Smooth muscle cell (in vitro differentiated cells): ENCODE results near the gene COA7. TPM values are rescaled to one million over a fixed set of nuclear protein-coding genes. Genes with fewer than 3 reads are reported as not detected.

Experiments used
- DNase-seq: peaks from one replicate; lab custom pipeline; 2025; ENCODE audit not compliant: unreplicated experiment; lab: John Stamatoyannopoulos, UW
- H2AFZ ChIP-seq: fragments of 200-600 bp; sonication (generic); 2 replicates; pipeline ENCODE4 v1.6.0; 2016; ENCODE audit warnings: antibody characterized with exemption, low read depth, mild to moderate bottlenecking
- H3F3A ChIP-seq: fragments of 200-600 bp; sonication (generic); 2 replicates; pipeline ENCODE4 v1.6.0; 2017; ENCODE audit warnings: antibody characterized with exemption, low read depth
- H3K27ac ChIP-seq: fragments of 200-600 bp; sonication (generic); 2 replicates; pipeline ENCODE4 v1.5.1; 2016; ENCODE audit warnings: low read depth, mild to moderate bottlenecking
- H3K27me3 ChIP-seq: fragments of 200-600 bp; sonication (generic); 2 replicates; pipeline ENCODE4 v1.6.1; 2016; ENCODE audit warnings: low read depth, mild to moderate bottlenecking
- H3K36me3 ChIP-seq: fragments of 200-600 bp; sonication (generic); 2 replicates; pipeline ENCODE4 v1.5.1; 2016; ENCODE audit warnings: low read depth
- H3K4me1 ChIP-seq: fragments of 200-600 bp; sonication (generic); 2 replicates; pipeline ENCODE4 v1.5.1; 2016; ENCODE audit warnings: low read depth
- H3K4me2 ChIP-seq: fragments of 200-600 bp; sonication (generic); 2 replicates; pipeline ENCODE4 v1.6.0; 2016; ENCODE audit warnings: mild to moderate bottlenecking
- H3K4me3 ChIP-seq: fragments of 200-600 bp; sonication (generic); 2 replicates; pipeline ENCODE4 v1.5.1; 2016; ENCODE audit warnings: mild to moderate bottlenecking
- H3K79me2 ChIP-seq: fragments of 200-600 bp; sonication (generic); 2 replicates; pipeline ENCODE4 v1.6.0; 2016; ENCODE audit warnings: low read depth, mild to moderate bottlenecking
- H3K9ac ChIP-seq: fragments of 200-600 bp; sonication (generic); 2 replicates; pipeline ENCODE4 v1.6.0; 2016; ENCODE audit warnings: low read depth
- H3K9me3 ChIP-seq: fragments of 200-600 bp; sonication (generic); replicated peaks from 2 replicates; pipeline ENCODE4 v1.5.1; 2016; ENCODE audit warnings: low read depth
- H4K20me1 ChIP-seq: fragments of 200-600 bp; sonication (generic); 2 replicates; pipeline ENCODE4 v1.6.0; 2016; ENCODE audit warnings: low read depth
- WGBS: methylation state at CpG from one replicate; pipeline ENCODE4 v1.1.7; 2016; ENCODE audit warnings: low lambda C conversion rate; 5-methylcytosine and 5-hydroxymethylcytosine counted together
- polyA plus RNA-seq: library from polyadenylated mRNA; unstranded; fragments of >200 nt; fragmentation: Nextera tagmentation; extraction: Ambion mirVana; gene quantifications from 2 replicates; pipeline ENCODE4 v1.2.1, GENCODE V29; 2016
- total RNA-seq: library from RNA; depleted of rRNA; stranded (reverse); fragments of >200 nt; gene quantifications from 2 replicates; pipeline ENCODE4 v1.2.3, GENCODE V29; 2014
- TF ChIP-seq, protein P1 (sequence below): fragments of 200-600 bp; sonication (generic); IDR thresholded peaks from 2 replicates; pipeline ENCODE4 v1.5.1; 2017; ENCODE audit warnings: borderline replicate concordance, mild to moderate bottlenecking, antibody characterized with exemption; ENCODE audit not compliant: insufficient read depth, poor library complexity, severe bottlenecking

The COA7 gene
- total and polyA plus RNA-seq, 2 experiments from 2014 or later = 4.4 to 7.3 TPM

DNA sequence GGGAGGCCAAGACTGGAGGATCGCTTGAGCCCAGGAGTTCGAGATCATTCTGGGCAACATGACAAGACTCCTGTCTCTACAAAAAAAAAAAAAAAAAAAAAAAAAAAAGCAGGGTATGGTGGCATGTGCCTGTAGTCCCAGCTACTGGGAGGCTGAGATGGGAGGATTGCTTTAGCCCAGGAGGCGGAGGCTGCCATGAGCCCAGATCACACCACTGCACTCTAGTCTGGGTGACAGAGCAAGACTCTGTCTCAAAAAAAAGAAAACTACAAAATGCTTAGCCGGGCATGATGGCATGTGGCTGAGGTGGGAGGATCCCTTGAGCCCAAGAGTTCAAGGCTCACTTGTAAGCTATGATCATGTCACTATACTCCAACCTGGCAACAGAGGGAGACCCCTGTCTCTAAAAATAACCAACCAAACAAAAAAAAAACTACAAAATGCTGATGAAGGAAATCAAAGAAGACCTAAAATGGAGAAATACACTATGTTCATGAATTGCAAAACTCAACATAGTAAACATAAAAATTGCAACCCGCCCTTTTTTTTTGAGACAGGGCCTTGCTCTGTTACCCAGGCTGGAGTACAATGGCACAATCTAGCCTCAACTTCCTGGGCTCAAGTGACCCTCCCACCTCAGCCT lies 44.8 kb downstream of the COA7 start:
- Histone ChIP-seq H3K9me3 (no peaks in the 10 kb centered on the region), H3K27ac (no peak overlapping the region), H4K20me1 (no peaks in the 10 kb centered on the region), H3K4me2 (no peak overlapping the region), H3K9ac (no peak overlapping the region), H2AFZ (no peak overlapping the region), H3K4me1 (no peaks in the 10 kb centered on the region), H3F3A (no peaks in the 10 kb centered on the region), H3K79me2 (no peaks in the 10 kb centered on the region), H3K4me3 (no peak overlapping the region), H3K27me3 (no peaks in the 10 kb centered on the region), H3K36me3 (no peaks in the 10 kb centered on the region)
- DNase-seq = no peak
- TF ChIP-seq, protein P1, sequence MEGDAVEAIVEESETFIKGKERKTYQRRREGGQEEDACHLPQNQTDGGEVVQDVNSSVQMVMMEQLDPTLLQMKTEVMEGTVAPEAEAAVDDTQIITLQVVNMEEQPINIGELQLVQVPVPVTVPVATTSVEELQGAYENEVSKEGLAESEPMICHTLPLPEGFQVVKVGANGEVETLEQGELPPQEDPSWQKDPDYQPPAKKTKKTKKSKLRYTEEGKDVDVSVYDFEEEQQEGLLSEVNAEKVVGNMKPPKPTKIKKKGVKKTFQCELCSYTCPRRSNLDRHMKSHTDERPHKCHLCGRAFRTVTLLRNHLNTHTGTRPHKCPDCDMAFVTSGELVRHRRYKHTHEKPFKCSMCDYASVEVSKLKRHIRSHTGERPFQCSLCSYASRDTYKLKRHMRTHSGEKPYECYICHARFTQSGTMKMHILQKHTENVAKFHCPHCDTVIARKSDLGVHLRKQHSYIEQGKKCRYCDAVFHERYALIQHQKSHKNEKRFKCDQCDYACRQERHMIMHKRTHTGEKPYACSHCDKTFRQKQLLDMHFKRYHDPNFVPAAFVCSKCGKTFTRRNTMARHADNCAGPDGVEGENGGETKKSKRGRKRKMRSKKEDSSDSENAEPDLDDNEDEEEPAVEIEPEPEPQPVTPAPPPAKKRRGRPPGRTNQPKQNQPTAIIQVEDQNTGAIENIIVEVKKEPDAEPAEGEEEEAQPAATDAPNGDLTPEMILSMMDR = no peak
- 93% methylated on average over 5 of the region's 5 CpGs for WGBS

- DNase-seq = no peak
- Histone ChIP-seq H3F3A (no peaks in the 10 kb centered on the region), H3K9ac (no peak overlapping the region), H3K27me3 (no peaks in the 10 kb centered on the region), H3K4me2 (no peak overlapping the region), H2AFZ (no peak overlapping the region), H3K79me2 (no peaks in the 10 kb centered on the region), H3K36me3 (no peaks in the 10 kb centered on the region), H4K20me1 (no peaks in the 10 kb centered on the region), H3K27ac (no peak overlapping the region), H3K4me3 (no peak overlapping the region), H3K9me3 (no peaks in the 10 kb centered on the region), H3K4me1 (no peaks in the 10 kb centered on the region)
- whole genome bisulfite sequencing = 91% methylated on average over 1 of the region's 1 CpG
- TF ChIP-seq, protein P1 = no peak
Observed at GRCh38 chr1:52651904-52652303, 46.2 kb downstream of the COA7 start.

DNA sequence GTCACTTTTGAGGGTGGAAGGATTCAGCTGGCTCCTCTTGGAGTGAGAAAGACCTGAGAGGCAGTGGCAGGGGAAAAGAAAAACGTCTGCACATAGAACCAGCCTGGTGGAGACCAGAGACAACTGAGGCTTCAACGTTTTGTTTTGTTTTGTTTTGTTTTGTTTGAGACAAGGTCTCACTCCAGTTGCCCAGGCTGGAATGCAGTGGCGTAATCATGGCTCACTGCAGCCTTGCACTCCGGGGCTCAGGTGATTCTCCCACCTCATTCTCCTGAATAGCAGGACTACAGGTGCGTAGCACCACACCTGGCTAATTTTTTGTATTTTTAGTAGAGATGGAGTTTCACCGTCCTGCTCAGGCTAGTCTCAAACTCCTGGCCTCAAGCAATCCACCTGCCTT lies 52.9 kb downstream of the COA7 start:
- Histone ChIP-seq H3K27me3 (no peaks in the 10 kb centered on the region), H3K36me3 (no peaks in the 10 kb centered on the region), H3F3A (no peaks in the 10 kb centered on the region), H4K20me1 (no peaks in the 10 kb centered on the region), H2AFZ (no peak overlapping the region), H3K4me3 (no peak overlapping the region), H3K9me3 (no peaks in the 10 kb centered on the region), H3K79me2 (no peaks in the 10 kb centered on the region), H3K9ac (no peak overlapping the region), H3K4me1 (no peaks in the 10 kb centered on the region), H3K4me2 (no peak overlapping the region), H3K27ac (no peak overlapping the region)
- TF ChIP-seq, protein P1 = no peak
- WGBS = 79% methylated on average over 6 of the region's 6 CpGs
- DNase-seq = no peak

GRCh38 chr1:52641307-52641706 lies 56.8 kb downstream of the COA7 start:
- H4K20me1 ChIP-seq = no peaks in the 10 kb centered on the region
- H3K9ac ChIP-seq = no peak overlapping the region
- no peaks in the 10 kb centered on the region for H3K9me3 ChIP-seq
- TF ChIP-seq, protein P1 = no peak
- no peaks in the 10 kb centered on the region for H3K36me3 ChIP-seq
- no peak overlapping the region for H3K4me2 ChIP-seq
- no peak overlapping the region for H2AFZ ChIP-seq
- H3F3A ChIP-seq = no peaks in the 10 kb centered on the region
- no peaks in the 10 kb centered on the region for H3K79me2 ChIP-seq
- H3K27ac ChIP-seq = no peak overlapping the region
- H3K4me3 ChIP-seq = no peak overlapping the region
- 89% methylated on average over 4 of the region's 4 CpGs for WGBS
- no peaks in the 10 kb centered on the region for H3K27me3 ChIP-seq
- no peak for DNase-seq
- H3K4me1 ChIP-seq = no peaks in the 10 kb centered on the region
